Loucy (cell line): ENCODE data around the gene PASK.

ENCODE experiments used
- H2AFZ ChIP-seq: fragments of 200-600 bp; sonication (generic); 2 replicates; pipeline ENCODE4 v1.6.0; 2016; ENCODE audit warnings: antibody characterized with exemption, mild to moderate bottlenecking, low read length, moderate library complexity
- H3F3A ChIP-seq: fragments of 200-600 bp; 2 replicates; pipeline ENCODE4 v1.6.0; 2016; ENCODE audit warnings: antibody characterized with exemption, low read depth, mild to moderate bottlenecking
- H3K27me3 ChIP-seq: fragments of 200-600 bp; sonication (generic); 2 replicates; pipeline ENCODE4 v1.6.1; 2014; ENCODE audit warnings: low read length, mild to moderate bottlenecking; ENCODE audit not compliant: insufficient read depth, poor library complexity, severe bottlenecking
- H3K36me3 ChIP-seq: fragments of 200-600 bp; sonication (generic); 2 replicates; pipeline ENCODE4 v1.6.1; 2016; ENCODE audit warnings: low read length; ENCODE audit not compliant: insufficient read depth
- H3K4me1 ChIP-seq: fragments of 200-600 bp; sonication (generic); 2 replicates; pipeline ENCODE4 v1.5.1; 2014; ENCODE audit warnings: low read length, mild to moderate bottlenecking; ENCODE audit not compliant: insufficient read depth, poor library complexity, severe bottlenecking
- H3K4me2 ChIP-seq: fragments of 200-600 bp; sonication (generic); 2 replicates; pipeline ENCODE4 v1.6.0; 2014; ENCODE audit warnings: antibody characterized with exemption, low read length, low read depth, mild to moderate bottlenecking; ENCODE audit not compliant: poor library complexity, severe bottlenecking
- H3K4me3 ChIP-seq: fragments of 200-600 bp; sonication (generic); 2 replicates; pipeline ENCODE4 v1.5.1; 2014; ENCODE audit warnings: low read length, mild to moderate bottlenecking, mixed read lengths; ENCODE audit not compliant: poor library complexity, severe bottlenecking
- H3K79me2 ChIP-seq: fragments of 200-600 bp; sonication (generic); 2 replicates; pipeline ENCODE4 v1.6.1; 2014; ENCODE audit warnings: low read length; ENCODE audit not compliant: insufficient read depth
- H3K9ac ChIP-seq: fragments of 200-600 bp; sonication (generic); 2 replicates; pipeline ENCODE4 v1.6.0; 2014; ENCODE audit warnings: mild to moderate bottlenecking, low read depth, low read length, moderate library complexity; ENCODE audit not compliant: poor library complexity, severe bottlenecking
- H3K9me2 ChIP-seq: fragments of 200-600 bp; sonication (generic); replicated peaks from 2 replicates; pipeline ENCODE4 v1.6.1; 2016; ENCODE audit warnings: low read depth, low read length, mixed read lengths
- H3K9me3 ChIP-seq: fragments of 200-600 bp; sonication (generic); 2 replicates; pipeline ENCODE4 v1.6.1; 2014; ENCODE audit warnings: mild to moderate bottlenecking, antibody characterized with exemption, low read length, low read depth; ENCODE audit not compliant: insufficient read depth
- H4K20me1 ChIP-seq: fragments of 200-600 bp; sonication (generic); 2 replicates; pipeline ENCODE4 v1.6.0; 2014; ENCODE audit warnings: antibody characterized with exemption, low read length, mild to moderate bottlenecking; ENCODE audit not compliant: insufficient read depth, poor library complexity, severe bottlenecking
- CTCF ChIP-seq: fragments of 200-600 bp; sonication (generic); conservative IDR thresholded peaks from 2 replicates; pipeline ENCODE4 v1.5.1; 2014; ENCODE audit warnings: mild to moderate bottlenecking, antibody characterized with exemption, low read length
- EZH2phosphoT487 ChIP-seq: fragments of 200-600 bp; IDR thresholded peaks from 2 replicates; pipeline ENCODE4 v1.6.1; 2018; ENCODE audit warnings: antibody characterized with exemption, mild to moderate bottlenecking, moderate library complexity, borderline replicate concordance

Gene PASK

DNA sequence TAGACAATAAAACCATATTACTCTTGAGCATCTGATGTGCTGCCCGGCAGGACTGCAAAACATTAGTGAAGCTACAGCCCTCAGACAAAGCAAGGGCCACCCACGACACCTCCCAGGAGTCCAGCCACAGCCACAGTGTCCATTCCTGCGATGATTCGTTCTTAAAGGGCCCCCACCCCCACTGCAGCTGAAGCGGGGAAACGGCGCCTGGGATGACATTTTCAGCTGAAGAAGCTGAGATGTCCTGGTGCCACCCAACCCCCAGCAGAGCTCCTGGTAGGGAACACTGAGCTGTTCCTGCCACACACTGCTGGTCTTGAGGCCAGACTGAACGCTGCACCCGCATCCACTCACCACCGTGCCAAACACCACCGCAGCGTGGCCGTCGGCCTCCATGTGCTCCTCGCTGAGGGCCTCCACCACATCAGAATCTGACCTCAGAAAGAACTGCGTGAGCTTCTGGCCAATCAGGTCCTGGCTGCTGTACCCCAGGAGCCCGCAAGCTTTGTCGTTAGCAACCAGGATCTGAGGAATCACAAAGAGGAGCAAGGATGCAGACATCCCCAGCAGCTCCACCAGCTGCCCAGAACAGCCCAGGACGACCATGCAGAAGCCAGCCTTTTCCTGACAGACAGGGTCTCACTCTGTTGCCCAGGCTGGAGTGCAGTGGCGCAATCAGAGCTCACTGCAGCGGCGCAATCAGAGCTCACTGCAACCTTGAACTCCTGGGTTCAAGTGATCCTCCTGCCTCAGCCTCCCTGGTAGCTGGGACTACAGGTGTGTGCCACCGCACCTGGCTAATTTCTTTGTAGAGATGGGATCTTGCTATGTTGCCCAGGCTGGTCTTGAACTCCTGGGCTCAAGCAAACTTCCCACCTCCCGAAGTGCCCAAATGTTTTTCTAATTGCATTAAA is 9.5 kb downstream of the PASK start:
- Histone ChIP-seq H3K4me2 (no peak overlapping the region), H3K9me2 (no peaks in the 10 kb centered on the region), H3K27me3 (no peaks in the 10 kb centered on the region), H3K4me1 (no peaks in the 10 kb centered on the region), H2AFZ (no peak overlapping the region), H3K9ac (no peak overlapping the region), H3K36me3 (peaks cover 35% of the 10 kb centered on the region; the same call in 1 of the 2 replicates), H4K20me1 (no peaks in the 10 kb centered on the region), H3K79me2 (peaks cover 13% of the 10 kb centered on the region; the same call in 1 of the 2 replicates), H3F3A (no peaks in the 10 kb centered on the region), H3K9me3 (no peaks in the 10 kb centered on the region), H3K4me3 (no peak overlapping the region)
- TF ChIP-seq EZH2phosphoT487 (no peak), CTCF (no peak)

- Histone ChIP-seq H3K4me1 (no peaks in the 10 kb centered on the region), H3K4me3 (no peak overlapping the region), H3K4me2 (no peak overlapping the region), H3F3A (no peaks in the 10 kb centered on the region), H3K9me3 (no peaks in the 10 kb centered on the region), H3K27me3 (no peaks in the 10 kb centered on the region), H2AFZ (no peak overlapping the region), H3K9me2 (no peaks in the 10 kb centered on the region), H3K36me3 (peaks cover 35% of the 10 kb centered on the region; the same call in 1 of the 2 replicates), H3K9ac (no peak overlapping the region), H3K79me2 (peaks cover under 1% of the 10 kb centered on the region; the same call in 1 of the 2 replicates), H4K20me1 (no peaks in the 10 kb centered on the region)
- TF ChIP-seq EZH2phosphoT487 = no peak
Observed at GRCh38 chr2:241138471-241138870, 10.8 kb downstream of the PASK start.

DNA sequence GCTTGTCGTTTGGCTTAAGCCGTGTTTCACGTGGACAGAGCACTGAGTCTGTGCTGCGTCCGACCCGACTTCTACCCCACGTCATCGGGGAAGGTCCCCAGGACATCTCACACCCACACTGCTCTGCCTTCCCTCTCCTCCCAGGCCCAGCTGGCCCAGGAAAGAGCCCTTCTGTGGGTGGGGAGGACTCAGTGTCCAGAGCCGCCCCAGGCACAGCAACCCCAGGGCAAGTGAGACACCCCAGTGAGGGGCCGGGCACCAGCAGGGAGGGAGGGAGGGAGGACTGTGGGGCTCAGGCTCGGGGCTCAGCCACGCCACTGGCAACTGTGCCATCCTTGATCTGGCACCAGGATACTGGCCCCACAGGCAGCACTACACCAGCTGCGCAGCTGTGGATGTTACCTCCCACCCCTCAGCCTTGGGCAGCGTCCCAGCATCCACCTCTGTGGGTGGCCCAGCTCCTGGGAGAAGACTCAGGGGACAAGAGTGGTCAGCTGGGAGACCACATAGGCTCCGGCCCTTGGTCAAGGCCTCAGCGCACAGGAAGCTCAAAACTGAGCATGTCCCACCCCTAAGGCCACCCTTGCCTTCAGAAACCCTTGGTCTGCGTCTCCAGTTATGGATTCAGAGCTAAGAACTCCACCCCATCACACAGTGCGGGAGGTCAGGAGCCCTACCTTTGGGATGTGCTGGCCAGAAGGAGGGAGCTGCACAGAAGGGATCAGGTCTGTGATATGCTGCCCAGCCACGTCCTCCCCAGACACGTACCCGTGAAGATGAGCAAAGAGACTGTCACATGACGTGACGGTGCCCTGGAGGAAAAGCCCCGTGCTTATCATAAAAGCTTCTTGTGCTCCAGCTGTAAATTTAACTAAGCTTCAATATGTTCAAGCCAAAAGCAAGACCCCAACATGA is 11.7 kb downstream of the PASK start:
- no peaks in the 10 kb centered on the region for H3K9me2 ChIP-seq
- no peaks in the 10 kb centered on the region for H3K4me1 ChIP-seq
- no peaks in the 10 kb centered on the region for H3F3A ChIP-seq
- H3K4me2 ChIP-seq = no peak overlapping the region
- H3K79me2 ChIP-seq = no peaks in the 10 kb centered on the region
- no peak overlapping the region for H3K9ac ChIP-seq
- no peaks in the 10 kb centered on the region for H4K20me1 ChIP-seq
- TF ChIP-seq EZH2phosphoT487 (no peak), CTCF (no peak)
- no peaks in the 10 kb centered on the region for H3K9me3 ChIP-seq
- no peak overlapping the region for H2AFZ ChIP-seq
- H3K27me3 ChIP-seq = no peaks in the 10 kb centered on the region
- no peak overlapping the region for H3K4me3 ChIP-seq
- peaks cover 35% of the 10 kb centered on the region; the same call in 1 of the 2 replicates for H3K36me3 ChIP-seq
